ENCODE data around the gene TP73.

Gene TP73

GRCh38 chr1:3690282-3691065 lies 38.2 kb downstream of the TP73 start:
- no peak for DNase-seq (ENCODE audit: extremely low spot score)
- ChIA-PET POLR2A (no interaction called here), CTCF (interaction anchor here (0.5 kb wide), 1 partner anchor 12 kb away, joined by 3 read pairs; no protein-coding TSS in a partner anchor)
- TF ChIP-seq NFRKB (IDR thresholded peaks at IDR 0.05): no peak
- TF ChIP-seq ARNT (IDR thresholded peaks at IDR 0.05): no peak
- TF ChIP-seq BHLHE40 (IDR thresholded peaks at IDR 0.05; ENCODE audit: borderline replicate concordance): no peak
- no peak for TF ChIP-seq CTBP1 (IDR thresholded peaks at IDR 0.05; ENCODE audit: borderline replicate concordance)
- no peak for TF ChIP-seq ELF4 (IDR thresholded peaks at IDR 0.05)
- no peak for TF ChIP-seq FOXM1 (IDR thresholded peaks at IDR 0.05; ENCODE audit: borderline replicate concordance)
- TF ChIP-seq FOXK2 (IDR thresholded peaks at IDR 0.05): no peak
- TF ChIP-seq SUZ12 (IDR thresholded peaks at IDR 0.05): no peak
- TF ChIP-seq L3MBTL2 (conservative IDR thresholded peaks at IDR 0.05): no peak
- TF ChIP-seq LEF1 (IDR thresholded peaks at IDR 0.05; ENCODE audit: borderline replicate concordance): no peak
- TF ChIP-seq TARDBP (IDR thresholded peaks at IDR 0.05): no peak
- TF ChIP-seq FOXA1 (IDR thresholded peaks at IDR 0.05): no peak
- TF ChIP-seq HDGF (IDR thresholded peaks at IDR 0.05; ENCODE audit: borderline replicate concordance): no peak
- no peak for TF ChIP-seq ZNF384 (IDR thresholded peaks at IDR 0.05)
- TF ChIP-seq, protein P1, sequence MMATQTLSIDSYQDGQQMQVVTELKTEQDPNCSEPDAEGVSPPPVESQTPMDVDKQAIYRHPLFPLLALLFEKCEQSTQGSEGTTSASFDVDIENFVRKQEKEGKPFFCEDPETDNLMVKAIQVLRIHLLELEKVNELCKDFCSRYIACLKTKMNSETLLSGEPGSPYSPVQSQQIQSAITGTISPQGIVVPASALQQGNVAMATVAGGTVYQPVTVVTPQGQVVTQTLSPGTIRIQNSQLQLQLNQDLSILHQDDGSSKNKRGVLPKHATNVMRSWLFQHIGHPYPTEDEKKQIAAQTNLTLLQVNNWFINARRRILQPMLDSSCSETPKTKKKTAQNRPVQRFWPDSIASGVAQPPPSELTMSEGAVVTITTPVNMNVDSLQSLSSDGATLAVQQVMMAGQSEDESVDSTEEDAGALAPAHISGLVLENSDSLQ (IDR thresholded peaks at IDR 0.05): no peak
- TF ChIP-seq SP1 (IDR thresholded peaks at IDR 0.05): no peak

DNA sequence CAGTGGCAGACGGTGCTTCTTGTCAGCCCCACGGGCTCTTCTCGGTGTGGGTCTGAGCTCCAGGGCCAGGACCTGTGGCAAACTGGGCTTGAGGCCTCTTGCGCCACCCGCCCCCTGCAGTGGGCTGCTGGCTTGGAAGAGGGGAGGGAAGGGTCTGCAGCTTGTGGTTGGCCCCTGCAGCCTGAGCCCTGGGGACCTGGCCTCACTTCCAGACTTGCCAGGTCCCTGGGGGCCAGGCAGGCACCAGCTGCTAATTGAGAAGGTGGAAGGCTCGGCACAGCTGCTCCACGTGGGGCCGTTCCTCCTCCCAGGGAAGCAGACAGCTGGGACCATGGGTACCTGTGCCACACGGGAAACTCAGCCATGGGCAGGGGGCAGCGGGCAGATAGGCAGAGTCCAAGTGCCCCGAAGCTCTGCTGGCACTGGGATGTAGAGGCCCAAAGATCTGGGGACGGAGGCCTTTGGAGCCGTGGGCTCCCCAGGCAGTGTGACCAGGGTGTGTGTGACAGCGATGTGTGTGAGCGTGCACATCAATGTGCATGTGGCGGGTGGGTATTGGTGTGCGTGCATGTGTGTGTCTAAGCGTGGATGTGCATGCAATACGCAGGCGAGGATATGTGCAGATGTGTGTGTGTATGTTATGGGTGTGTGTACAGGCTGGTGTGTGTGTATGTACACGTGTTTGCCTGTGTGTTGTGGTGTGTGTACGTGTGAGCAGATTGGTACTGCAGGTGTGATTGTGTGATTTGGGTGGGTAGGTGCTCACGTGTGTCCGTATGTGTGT lies 39.3 kb downstream of the TP73 start:
- no peak for TF ChIP-seq TARDBP (IDR thresholded peaks at IDR 0.05)
- TF ChIP-seq FOXK2 (IDR thresholded peaks at IDR 0.05): no peak
- TF ChIP-seq, protein P1 (IDR thresholded peaks at IDR 0.05): no peak
- no peak for TF ChIP-seq LEF1 (IDR thresholded peaks at IDR 0.05; ENCODE audit: borderline replicate concordance)
- TF ChIP-seq CTBP1 (IDR thresholded peaks at IDR 0.05; ENCODE audit: borderline replicate concordance): no peak
- no peak for TF ChIP-seq BHLHE40 (IDR thresholded peaks at IDR 0.05; ENCODE audit: borderline replicate concordance)
- TF ChIP-seq SP1 (IDR thresholded peaks at IDR 0.05): no peak
- TF ChIP-seq NFRKB (IDR thresholded peaks at IDR 0.05): no peak
- TF ChIP-seq L3MBTL2 (conservative IDR thresholded peaks at IDR 0.05): no peak
- TF ChIP-seq FOXM1 (IDR thresholded peaks at IDR 0.05; ENCODE audit: borderline replicate concordance): no peak
- TF ChIP-seq ELF4 (IDR thresholded peaks at IDR 0.05): no peak
- TF ChIP-seq SUZ12 (IDR thresholded peaks at IDR 0.05): no peak
- no peak for TF ChIP-seq HDGF (IDR thresholded peaks at IDR 0.05; ENCODE audit: borderline replicate concordance)
- TF ChIP-seq ZNF384 (IDR thresholded peaks at IDR 0.05): no peak
- no peak for TF ChIP-seq FOXA1 (IDR thresholded peaks at IDR 0.05)
- TF ChIP-seq ARNT (IDR thresholded peaks at IDR 0.05): no peak
- DNase-seq (ENCODE audit: extremely low spot score): no peak
- POLR2A ChIA-PET: no interaction called here
- CTCF ChIA-PET: no interaction called here

DNA sequence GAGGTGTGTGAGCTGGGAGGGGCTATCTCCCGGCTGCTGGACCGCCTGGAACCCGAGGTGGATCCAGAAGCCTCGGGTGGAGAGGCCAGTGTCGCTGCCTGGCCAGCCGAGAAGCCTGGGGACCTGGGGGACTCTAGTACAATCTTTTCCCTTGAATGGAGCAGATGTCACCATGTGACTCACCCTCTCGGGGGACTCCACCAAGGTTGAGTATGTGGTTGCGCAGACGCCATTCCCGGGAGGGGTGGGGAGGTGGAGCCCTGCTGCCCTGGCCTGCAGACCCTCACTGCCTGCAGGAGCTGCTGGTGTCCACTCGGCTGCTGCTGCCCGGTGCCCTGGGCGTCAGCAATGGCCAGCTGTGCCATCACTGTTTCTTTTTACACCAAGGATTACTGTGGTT lies 40.3 kb downstream of the TP73 start:
- ChIA-PET CTCF (no interaction called here), POLR2A (no interaction called here)
- no peak for DNase-seq (ENCODE audit: extremely low spot score)
- TF ChIP-seq FOXA1 (IDR thresholded peaks at IDR 0.05) (no peak), ZNF384 (IDR thresholded peaks at IDR 0.05) (no peak), CTBP1 (IDR thresholded peaks at IDR 0.05; ENCODE audit: borderline replicate concordance) (no peak), ARNT (IDR thresholded peaks at IDR 0.05) (no peak), NFRKB (IDR thresholded peaks at IDR 0.05) (no peak), SUZ12 (IDR thresholded peaks at IDR 0.05) (no peak), ELF4 (IDR thresholded peaks at IDR 0.05) (no peak), BHLHE40 (IDR thresholded peaks at IDR 0.05; ENCODE audit: borderline replicate concordance) (no peak), HDGF (IDR thresholded peaks at IDR 0.05; ENCODE audit: borderline replicate concordance) (no peak), L3MBTL2 (conservative IDR thresholded peaks at IDR 0.05) (no peak)
- TF ChIP-seq, protein P1 (IDR thresholded peaks at IDR 0.05): no peak

GRCh38 chr1:3693321-3693720 lies 41.0 kb downstream of the TP73 start:
- TF ChIP-seq CTBP1 (IDR thresholded peaks at IDR 0.05; ENCODE audit: borderline replicate concordance) (no peak), FOXM1 (IDR thresholded peaks at IDR 0.05; ENCODE audit: borderline replicate concordance) (no peak), ELF4 (IDR thresholded peaks at IDR 0.05) (no peak), NFRKB (IDR thresholded peaks at IDR 0.05) (no peak), FOXK2 (IDR thresholded peaks at IDR 0.05) (no peak), SUZ12 (IDR thresholded peaks at IDR 0.05) (no peak), FOXA1 (IDR thresholded peaks at IDR 0.05) (no peak), SP1 (IDR thresholded peaks at IDR 0.05) (no peak)
- CTCF ChIA-PET: no interaction called here
- DNase-seq (ENCODE audit: extremely low spot score): no peak
- POLR2A ChIA-PET: no interaction called here

GRCh38 chr1:3695326-3696217 lies 43.3 kb downstream of the TP73 start:
- POLR2A ChIA-PET: no interaction called here
- TF ChIP-seq ZNF384 (IDR thresholded peaks at IDR 0.05): no peak
- peak; percentile 86 for DNase-seq (ENCODE audit: extremely low spot score)
- CTCF ChIA-PET: interaction anchor here (2.5 kb wide), 1 partner anchor 29 kb away, joined by 11 read pairs; no protein-coding TSS in a partner anchor

Measured in HEK293T (cell line).